Small intestine (tissue), 7 donors: ENCODE results near the gene ACTG1. TPM values are rescaled to one million over a fixed set of nuclear protein-coding genes. Genes with fewer than 3 reads are reported as not detected.

Source experiments
- DNase-seq, 2 donors: peaks; one replicate each; pipeline versions ENCODE4 v3.0.0 to v3.0.0-alpha.2; 2013
- FAIRE-seq: peaks from 2 replicates; lab custom pipeline; 2012; peaks lifted over from hg19 to GRCh38; lab: Jason Lieb, UNC
- H3K27ac ChIP-seq, 3 donors: one replicate each; pipeline ENCODE4 v1.5.1; 2013; ENCODE audit warnings: low read length in 2 of 3, mild to moderate bottlenecking in 2 of 3, control low read depth in 1 of 3, inconsistent platforms in 1 of 3, low read depth in 1 of 3, moderate library complexity in 1 of 3
- H3K27me3 ChIP-seq, 3 donors: one replicate each; pipeline ENCODE4 v1.6.1; 2013; ENCODE audit warnings: low read length in 3 of 3, inconsistent platforms in 1 of 3; ENCODE audit not compliant: control insufficient read depth in 3 of 3, insufficient read depth in 3 of 3
- H3K36me3 ChIP-seq, 3 donors: one replicate each; pipeline ENCODE4 v1.6.1; 2013; ENCODE audit warnings: low read length in 3 of 3, inconsistent platforms in 1 of 3, low read depth in 1 of 3, mild to moderate bottlenecking in 1 of 3, moderate library complexity in 1 of 3; ENCODE audit not compliant: control insufficient read depth in 3 of 3, insufficient read depth in 2 of 3
- H3K4me1 ChIP-seq, 3 donors: one replicate each; pipeline ENCODE4 v1.6.1; 2013; ENCODE audit warnings: low read length in 2 of 3, inconsistent platforms in 1 of 3, low read depth in 1 of 3, mild to moderate bottlenecking in 1 of 3, moderate library complexity in 1 of 3; ENCODE audit not compliant: control insufficient read depth in 3 of 3, insufficient read depth in 2 of 3
- H3K4me3 ChIP-seq, 3 donors: one replicate each; pipeline ENCODE4 v1.5.1; 2013; ENCODE audit warnings: low read length in 3 of 3, control low read depth in 1 of 3, inconsistent platforms in 1 of 3, low read depth in 1 of 3, mild to moderate bottlenecking in 1 of 3, moderate library complexity in 1 of 3
- H3K9me3 ChIP-seq, 2 donors: one replicate each; pipeline ENCODE4 v1.6.1; 2013; ENCODE audit warnings: low read depth in 1 of 2, low read length in 1 of 2; ENCODE audit not compliant: control insufficient read depth in 2 of 2, insufficient read depth in 1 of 2
- WGBS, 3 donors: extraction: QIAGEN DNeasy Blood & Tissue Kit; methylation state at CpG; one replicate each; pipeline ENCODE4 v1.1.7; 2013; 5-methylcytosine and 5-hydroxymethylcytosine counted together
- polyA plus RNA-seq, 4 donors: library from polyadenylated mRNA; stranded (reverse) in 3 of 4; unstranded in 1 of 4; fragments of 200-250 nt in 3 of 4; fragments of 120-200 nt in 1 of 4; gene quantifications; one replicate each; pipeline versions ENCODE4 v1.2.1 to v1.2.3, GENCODE V29; 2013
- donor health status: healthy with polysubstance abuse.
- donor health status: control.
- donor health status: control.
- donor health status: Bipolar disorder and iron deficiency.
- donor health status: healthy.

ACTG1 gene
- polyA plus RNA-seq, 4 donors: 1,318 to 3,459 (median 1,787) TPM

DNA sequence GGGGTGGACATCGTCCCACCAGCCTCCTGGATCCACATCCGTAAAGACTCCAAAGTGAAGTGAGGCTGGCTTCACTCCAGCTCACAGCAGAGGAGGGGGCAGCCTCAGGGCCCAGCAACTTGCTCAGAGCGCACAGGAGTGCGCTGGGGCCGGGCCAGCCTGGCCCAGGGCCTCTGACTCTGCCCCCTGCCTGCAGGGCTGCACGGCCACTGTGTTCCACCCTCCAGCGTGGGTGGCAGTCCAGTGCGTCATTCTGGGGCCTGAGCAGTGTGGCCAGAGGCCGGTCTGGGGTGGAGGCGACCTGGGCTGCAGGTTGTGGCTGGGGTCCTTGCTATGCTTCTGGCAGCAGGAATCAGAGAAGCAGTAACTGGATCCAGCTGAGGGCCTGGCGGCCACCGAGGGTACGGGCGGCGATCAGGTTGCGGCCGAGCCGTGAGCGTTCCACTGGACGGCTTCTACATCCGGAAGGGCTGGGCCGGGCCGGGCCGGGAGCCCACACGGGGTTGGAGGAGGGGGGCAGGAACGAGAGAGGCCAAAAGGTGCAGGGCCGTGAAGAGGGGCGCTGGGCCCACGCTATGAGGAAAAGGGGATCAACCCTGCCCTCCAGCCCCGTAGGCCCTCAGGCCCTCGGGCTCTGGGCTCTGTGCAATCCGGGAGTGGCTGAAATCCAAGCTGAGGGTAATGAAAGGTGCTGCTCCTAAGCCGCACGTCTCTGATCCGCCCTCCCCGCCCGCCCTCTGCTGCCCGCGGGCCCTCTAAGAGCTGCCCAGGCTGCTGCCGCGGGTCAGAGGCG is 15.2 kb upstream of the ACTG1 start, which contains the start of gene FSCN2:
Gene FSCN2 (plus strand): TSS at position 787 of the 793 bp plus-strand sequence. CDS start 155 bp downstream, outside the sequence.
- no peak for DNase-seq
- H3K27me3 ChIP-seq: peaks cover 0 to 31% (median 2%) of the 10 kb centered on the region in 3 donors
- FAIRE-seq: no peak

DNA sequence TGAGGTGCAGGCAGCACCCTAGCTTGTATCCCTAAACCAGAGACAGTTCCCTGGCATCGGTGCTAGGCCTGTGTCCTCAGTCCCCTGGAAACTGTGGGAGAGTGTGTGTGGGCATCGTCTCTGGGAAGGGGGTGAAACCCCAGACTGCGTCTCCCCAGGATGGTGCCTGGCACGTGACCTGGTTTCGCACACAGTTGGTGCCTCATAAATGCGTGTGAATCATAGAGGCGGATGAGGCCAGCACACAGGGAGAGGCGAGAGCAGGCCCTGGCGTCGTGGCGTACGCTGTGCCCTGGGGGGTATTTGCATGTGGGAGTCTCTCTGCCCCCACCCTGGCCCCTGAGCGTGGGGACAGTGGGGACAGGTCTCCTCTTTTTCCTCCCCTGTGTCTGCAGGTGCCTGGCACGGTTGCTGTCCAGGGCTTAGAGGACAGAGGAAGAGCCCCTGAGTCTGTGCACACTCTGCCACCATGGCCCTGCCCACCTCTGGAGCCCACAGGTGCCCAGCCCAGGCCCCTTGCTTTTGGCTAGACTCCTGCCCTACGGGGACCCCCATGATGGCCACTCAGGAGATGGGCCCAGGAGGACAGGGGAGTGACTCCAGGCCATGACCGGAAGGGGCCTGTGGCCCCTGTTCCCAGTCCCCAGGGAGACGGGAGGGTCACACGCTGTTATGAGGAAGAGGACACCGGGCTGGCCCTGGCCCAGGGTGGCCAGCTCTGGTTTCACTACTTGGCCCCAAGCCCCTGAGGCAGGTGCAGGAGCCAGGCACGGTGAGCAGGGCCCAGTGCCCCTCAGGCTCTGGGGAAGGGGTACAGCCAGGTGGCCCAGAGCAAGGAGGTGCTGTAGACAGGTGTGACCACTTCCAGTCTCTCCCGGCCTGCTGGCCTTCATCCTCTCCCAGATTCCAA is 14.3 kb upstream of the ACTG1 start:
- FAIRE-seq (no peak), DNase-seq (no peak)
- H3K9me3 ChIP-seq: no peaks in the 10 kb centered on the region
- H3K27me3 ChIP-seq: peaks cover 0 to 31% (median 2%) of the 10 kb centered on the region in 3 donors
- H3K4me3 ChIP-seq: no peak overlapping the region
- H3K36me3 ChIP-seq: no peaks in the 10 kb centered on the region
- no peak overlapping the region for H3K27ac ChIP-seq
- peaks cover 0 to 10% (median 0%) of the 10 kb centered on the region in 3 donors for H3K4me1 ChIP-seq
- 70 to 83% (median 74%) methylated on average over 19 to 21 of the region's 21 CpGs for WGBS, 3 donors

More for the DNA sequence above, 15.2 kb upstream of the ACTG1 start, which contains the start of gene FSCN2:
- Histone ChIP-seq H3K36me3 (no peaks in the 10 kb centered on the region), H3K4me1 (peaks cover 0 to 10% (median 0%) of the 10 kb centered on the region in 3 donors), H3K9me3 (no peaks in the 10 kb centered on the region), H3K4me3 (no peak within 1 kb of the TSS), H3K27ac (no peak within 1 kb of the TSS)
- WGBS, 3 donors: 13 to 48% (median 30%) methylated on average over 41 to 42 of the region's 42 CpGs

DNA sequence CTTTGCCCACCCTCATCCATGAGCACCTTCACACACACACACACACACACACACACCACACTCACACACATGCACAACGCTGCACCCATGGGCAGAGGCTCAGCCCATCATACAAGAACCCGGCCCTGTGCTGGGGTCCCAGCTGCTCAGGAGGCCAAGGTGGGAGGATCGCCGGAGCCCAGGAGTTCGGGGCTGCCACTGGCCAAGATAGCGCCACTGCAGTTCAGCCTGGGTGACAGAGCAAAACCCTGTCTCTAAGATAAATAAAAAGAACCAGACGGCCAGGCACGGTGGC is 12.2 kb upstream of the ACTG1 start:
- Histone ChIP-seq H3K4me1 (peaks cover 0 to 17% (median 0%) of the 10 kb centered on the region in 3 donors), H3K4me3 (no peak overlapping the region), H3K9me3 (no peaks in the 10 kb centered on the region), H3K36me3 (no peaks in the 10 kb centered on the region), H3K27ac (no peak overlapping the region), H3K27me3 (peaks cover 0 to 34% (median 2%) of the 10 kb centered on the region in 3 donors)
- DNase-seq (no peak), FAIRE-seq (no peak)
- 65 to 74% (median 71%) methylated on average over 8 of the region's 8 CpGs for WGBS, 3 donors

DNA sequence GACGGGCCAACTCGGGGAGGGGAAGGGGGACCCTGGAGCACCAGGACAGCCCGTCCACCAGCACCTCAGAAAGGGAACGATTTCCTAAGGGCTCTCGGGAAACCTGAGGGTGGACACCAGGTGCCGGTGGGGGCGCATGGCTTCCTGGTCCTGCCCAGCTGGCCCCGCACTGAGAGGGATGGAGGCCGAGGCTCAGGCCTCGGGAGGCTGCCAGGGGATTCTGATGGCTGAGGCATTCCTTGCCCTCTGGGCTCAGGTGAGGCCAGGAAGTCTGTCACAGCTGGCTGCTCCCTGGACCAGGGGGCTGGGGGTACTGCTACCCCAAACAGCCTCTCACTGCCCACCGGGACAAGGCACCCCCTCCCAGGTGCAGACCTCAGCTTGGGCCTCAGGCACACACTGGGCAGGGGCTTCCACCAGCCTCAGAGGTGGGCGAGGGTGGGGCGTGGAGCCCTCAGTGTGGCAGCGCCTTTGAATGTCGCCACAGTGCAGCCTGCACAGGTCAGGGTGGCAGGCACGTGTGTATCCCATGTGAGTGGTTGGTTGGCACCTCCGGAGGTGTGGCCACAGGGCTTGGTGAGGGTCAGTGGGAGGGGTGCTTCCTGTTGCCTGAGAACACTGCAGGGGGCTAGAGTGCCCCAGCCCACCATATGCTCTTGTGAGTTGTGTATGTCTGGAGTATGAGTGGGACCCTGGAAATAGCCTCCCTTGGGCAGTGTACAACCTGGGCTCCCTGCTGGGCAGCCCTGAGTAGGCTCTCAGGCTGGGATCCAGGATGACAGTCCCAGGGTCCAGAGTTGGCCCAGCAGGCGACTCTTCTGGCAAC is 11.7 kb upstream of the ACTG1 start:
- Histone ChIP-seq H3K9me3 (no peaks in the 10 kb centered on the region), H3K27me3 (peaks cover 0 to 33% (median 2%) of the 10 kb centered on the region in 3 donors), H3K4me1 (peaks cover 0 to 20% (median 0%) of the 10 kb centered on the region in 3 donors), H3K4me3 (no peak overlapping the region), H3K27ac (no peak overlapping the region), H3K36me3 (no peaks in the 10 kb centered on the region)
- DNase-seq (no peak), FAIRE-seq (no peak)
- WGBS, 3 donors: 50 to 77% (median 59%) methylated on average over 16 to 18 of the region's 18 CpGs

DNA sequence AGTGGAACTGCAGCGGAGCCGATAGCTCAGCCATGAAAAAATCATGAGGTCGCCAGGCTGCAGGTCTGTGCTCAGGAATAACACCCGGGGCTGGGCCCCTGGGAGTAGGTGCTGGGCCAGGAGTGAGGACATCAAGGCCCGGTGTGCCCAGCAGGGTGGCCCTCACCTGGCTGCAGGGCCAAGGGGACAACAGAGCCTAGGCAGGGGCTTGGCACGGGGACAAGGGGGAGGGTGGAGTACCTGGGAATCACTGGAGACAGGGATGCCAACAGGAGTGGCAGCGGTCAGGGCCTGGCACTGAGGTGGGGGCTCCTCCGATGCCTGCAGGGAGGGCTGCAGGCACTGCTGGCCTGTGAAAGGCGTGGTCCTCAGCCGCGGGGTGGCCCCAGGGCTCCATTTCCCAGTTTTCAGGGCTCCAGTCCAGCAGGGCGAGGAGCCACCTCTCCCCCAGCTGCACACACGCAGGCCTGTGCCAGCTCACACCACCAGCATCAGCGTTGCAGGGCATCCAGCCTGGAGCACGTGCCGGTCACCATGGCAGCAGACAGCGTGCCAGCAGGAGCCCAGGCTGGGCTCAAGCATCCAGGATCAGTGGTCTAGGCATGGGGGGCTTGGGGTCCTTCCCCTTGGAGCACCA is 10.9 kb upstream of the ACTG1 start:
- WGBS, 3 donors: 29 to 48% (median 38%) methylated on average over 14 to 17 of the region's 17 CpGs
- peaks cover 0 to 22% (median under 1%) of the 10 kb centered on the region in 3 donors for H3K4me1 ChIP-seq
- no peaks in the 10 kb centered on the region for H3K9me3 ChIP-seq
- DNase-seq: no peak
- no peak for FAIRE-seq
- H3K27me3 ChIP-seq: peaks cover 0 to 26% (median 2%) of the 10 kb centered on the region in 3 donors
- no peak overlapping the region for H3K27ac ChIP-seq
- no peaks in the 10 kb centered on the region for H3K36me3 ChIP-seq
- H3K4me3 ChIP-seq: no peak overlapping the region

DNA sequence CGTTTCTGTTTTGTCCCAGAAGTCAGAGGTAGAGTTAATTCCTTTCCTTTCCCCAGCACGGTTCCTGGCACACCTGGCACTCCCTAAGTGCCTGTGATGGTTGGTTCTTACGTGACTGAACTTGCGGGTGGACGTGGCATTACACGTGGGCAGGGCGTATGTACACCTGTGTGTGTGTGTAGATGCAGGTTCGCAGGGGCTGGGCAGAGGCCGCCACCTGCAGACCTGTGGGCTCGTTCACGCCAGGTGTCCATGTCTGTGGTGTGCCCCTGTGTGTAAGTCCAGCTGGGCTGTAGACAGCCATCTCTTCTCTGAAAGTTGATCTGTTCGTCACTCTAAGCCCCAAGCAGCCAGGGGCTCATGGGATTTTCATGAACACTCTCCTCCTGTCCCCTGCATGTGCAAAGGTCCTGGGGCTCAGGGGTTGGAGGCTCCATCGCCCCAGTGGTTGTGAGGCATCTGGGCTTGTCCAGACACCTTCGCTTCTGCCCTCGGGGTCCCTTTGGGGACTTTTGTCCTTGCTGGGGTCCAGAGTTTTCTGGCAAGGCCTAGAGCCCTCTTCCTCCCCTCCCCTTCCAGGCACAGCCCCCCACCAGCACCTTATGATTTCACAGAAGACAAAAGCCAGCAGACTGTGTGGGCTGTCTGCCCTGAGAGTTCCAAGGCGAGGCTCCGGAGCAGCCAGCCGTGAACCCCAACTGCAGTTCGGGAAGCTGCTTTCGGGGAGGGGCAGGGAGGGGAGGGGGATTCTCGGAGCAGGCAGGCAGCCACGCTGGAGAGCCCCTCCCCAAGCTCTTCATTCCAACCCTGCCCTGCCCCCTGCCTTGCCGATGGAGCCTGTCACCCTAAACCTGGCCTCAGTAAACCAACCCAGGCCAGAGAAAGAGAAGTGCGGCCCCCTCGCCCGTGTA is 10.1 kb upstream of the ACTG1 start:
- FAIRE-seq: no peak
- H3K9me3 ChIP-seq: no peaks in the 10 kb centered on the region
- peaks cover 0 to 5% (median 0%) of the 10 kb centered on the region in 3 donors for H3K36me3 ChIP-seq
- H3K4me3 ChIP-seq: no peak overlapping the region
- peaks cover 0 to 18% (median 2%) of the 10 kb centered on the region in 3 donors for H3K27me3 ChIP-seq
- no peak overlapping the region for H3K27ac ChIP-seq
- peaks cover 0 to 27% (median 8%) of the 10 kb centered on the region in 3 donors for H3K4me1 ChIP-seq
- peak in 1 of 2 donors; percentile 69 for DNase-seq
- 66 to 82% (median 81%) methylated on average over 26 of the region's 26 CpGs for WGBS, 3 donors
